K562 (cell line): ENCODE data around the gene DDAH2. TPM values are rescaled to one million over a fixed set of nuclear protein-coding genes. Genes with fewer than 3 reads are reported as not detected.
A peak's percentile ranks its signal among the peaks of the same experiment; 100 is the strongest.

Experiments
- BRD9 ChIP-seq: fragments of 450-650 bp; IDR thresholded peaks from 2 replicates; pipeline ENCODE4 v1.6.1; 2018; ENCODE audit warnings: low read depth; ENCODE audit not compliant: partially characterized antibody
- CHD1 ChIP-seq: fragments of 200-600 bp; sonication (generic); IDR thresholded peaks from one replicate; pipeline ENCODE4 v1.6.1; 2012; ENCODE audit warnings: mild to moderate bottlenecking, moderate library complexity, low read length, inconsistent platforms
- FOXJ2 ChIP-seq: fragments of 200-800 bp; sonication (Bioruptor generic); IDR thresholded peaks from 2 replicates; pipeline ENCODE4 v1.6.1; 2016; ENCODE audit warnings: missing genetic modification characterization, missing compliant biosample characterization
- FOXM1 ChIP-seq, 2 experiments: fragments of 450-650 bp in 1 of 2; sonication (generic) in 1 of 2; formaldehyde crosslinking in 1 of 2; IDR thresholded peaks; 2 replicates each; pipeline versions ENCODE4 v1.6.1 to v1.9.0; 2017 to 2022; ENCODE audit warnings: low read depth in 2 of 2, mild to moderate bottlenecking in 2 of 2, missing genetic modification reagents in 1 of 2, moderate library complexity in 1 of 2
- HNRNPUL1 ChIP-seq: fragments of 200-400 bp; formaldehyde crosslinking; IDR thresholded peaks from 2 replicates; pipeline ENCODE4 v1.6.1; 2017; ENCODE audit warnings: low read length
- KDM5B ChIP-seq: fragments of 200-600 bp; sonication (generic); IDR thresholded peaks from 2 replicates; pipeline ENCODE4 v1.6.1; 2012; ENCODE audit warnings: low read depth, mild to moderate bottlenecking, moderate library complexity, low read length, control low read depth, inconsistent platforms; ENCODE audit not compliant: insufficient replicate concordance
- MAFF ChIP-seq: IDR thresholded peaks from 2 replicates; pipeline ENCODE4 v1.6.1; 2012; ENCODE audit warnings: low read length, improper control_type of control experiment
- RBM34 ChIP-seq: fragments of 200-400 bp; formaldehyde crosslinking; IDR thresholded peaks from 2 replicates; pipeline ENCODE4 v1.6.1; 2018; ENCODE audit warnings: low read length, borderline replicate concordance; ENCODE audit not compliant: insufficient read depth
- RERE ChIP-seq: sonication (generic); formaldehyde crosslinking; IDR thresholded peaks from 2 replicates; pipeline ENCODE4 v1.8.0; 2023; ENCODE audit warnings: missing genetic modification reagents, mild to moderate bottlenecking, borderline replicate concordance
- SIRT6 ChIP-seq: IDR thresholded peaks from one replicate; pipeline ENCODE4 v1.6.1; 2012; ENCODE audit warnings: low read depth, mild to moderate bottlenecking, control low read depth, inconsistent platforms, low read length, moderate library complexity
- SMAD2 ChIP-seq: fragments of 150-350 bp; IDR thresholded peaks from 2 replicates; pipeline ENCODE4 v1.6.1; 2014; ENCODE audit warnings: low read depth, mild to moderate bottlenecking, low read length
- SMAD3 ChIP-seq: fragments of 450-650 bp; formaldehyde crosslinking; conservative IDR thresholded peaks from 2 replicates; pipeline ENCODE4 v1.4.0; 2020; ENCODE audit warnings: mild to moderate bottlenecking
- SRF ChIP-seq, 2 experiments: fragments of 250-450, 450-650 bp in 1 of 2; sonication (Bioruptor Pico) in 1 of 2; sonication (generic) in 1 of 2; formaldehyde crosslinking; IDR thresholded peaks; 2 replicates each; pipeline versions ENCODE4 v1.5.0 to v1.5.1; 2020 to 2022; ENCODE audit warnings: mild to moderate bottlenecking in 1 of 2, missing genetic modification reagents in 1 of 2
- THRAP3 ChIP-seq: fragments of 450-650 bp; IDR thresholded peaks from 2 replicates; pipeline ENCODE4 v1.6.1; 2016; ENCODE audit warnings: mild to moderate bottlenecking, inconsistent platforms, borderline replicate concordance
- ZBTB17 ChIP-seq: fragments of 450-650 bp; formaldehyde crosslinking; IDR thresholded peaks from 2 replicates; pipeline ENCODE4 v1.4.0; 2020; ENCODE audit warnings: mild to moderate bottlenecking
- ZNF12 ChIP-seq: sonication (generic); formaldehyde crosslinking; IDR thresholded peaks from 2 replicates; pipeline ENCODE4 v1.4.0; 2020; ENCODE audit warnings: mild to moderate bottlenecking, missing genetic modification reagents
- ZNF274 ChIP-seq: IDR thresholded peaks from 2 replicates; pipeline ENCODE4 v1.6.1; 2011; ENCODE audit warnings: low read depth, mild to moderate bottlenecking, low read length, moderate library complexity, borderline replicate concordance
- ZNF354B ChIP-seq: fragments of 250-450 bp; sonication (Bioruptor Pico); IDR thresholded peaks from 2 replicates; pipeline ENCODE4 v1.4.0; 2020
- polyA plus RNA-seq, 8 experiments: library from polyadenylated mRNA; depleted of rRNA in 4 of 8; stranded (reverse) in 5 of 8; unstranded in 3 of 8; fragments of >200 nt; fragmentation: Nextera tagmentation in 2 of 8; fragmentation: Illumina TruSeq in 1 of 8; extraction: Ambion mirVana in 2 of 8; extraction: Trizol in 1 of 8; gene quantifications; 2 replicates each; pipeline versions ENCODE4 v1.2.1 to v1.2.3, GENCODE V29; 2011 to 2014; ENCODE audit warnings: inconsistent platforms in 1 of 8, missing spikeins in 1 of 8
- total RNA-seq, 7 experiments: library from RNA; depleted of rRNA in 6 of 7; stranded (reverse); fragments of >200 nt in 6 of 7; fragmentation: Illumina TruSeq in 2 of 7; extraction: Trizol in 2 of 7; gene quantifications; 2 replicates each; pipeline versions ENCODE4 v1.2.1 to v1.2.3, GENCODE V29; 2011 to 2021; ENCODE audit warnings: low replicate concordance in 1 of 7
- TF ChIP-seq, protein P1 (sequence below): IDR thresholded peaks from 2 replicates; pipeline ENCODE4 v1.6.1; 2016; ENCODE audit warnings: missing genetic modification characterization, missing compliant biosample characterization
- TF ChIP-seq, protein P2 (sequence below): sonication (generic); formaldehyde crosslinking; IDR thresholded peaks from 2 replicates; pipeline ENCODE4 v1.8.1; 2022; ENCODE audit warnings: missing genetic modification reagents

Gene DDAH2
- total and polyA plus RNA-seq, 9 of the 15 experiments (the other 6 are each of a cell fraction or from before 2014, with no cell fraction given) = 1.8 to 45.4 (median 21.4) TPM

- TF ChIP-seq ZNF274 (no peak), FOXM1 (IDR thresholded peaks at IDR 0.05; ENCODE audit: low read depth) (no peak), FOXM1 (CRISPR knock-in tag; IDR thresholded peaks at IDR 0.05; ENCODE audit: low read depth) (no peak), RBM34 (no peak), ZNF354B (CRISPR knock-in tag) (no peak), CHD1 (no peak), SMAD2 (no peak), RERE (CRISPR knock-in tag) (0 out of 2 replicates have a peak, but pooled peaks have one; percentile 81), FOXJ2 (tag) (no peak), KDM5B (no peak), MAFF (no peak), SMAD3 (CRISPR knock-in tag) (no peak), SIRT6 (no peak), ZNF12 (no peak), ZBTB17 (CRISPR knock-in tag) (no peak), HNRNPUL1 (no peak), BRD9 (no peak), THRAP3 (no peak), SRF (CRISPR knock-in tag; IDR thresholded peaks at IDR 0.05) (no peak)
- TF ChIP-seq, protein P1, sequence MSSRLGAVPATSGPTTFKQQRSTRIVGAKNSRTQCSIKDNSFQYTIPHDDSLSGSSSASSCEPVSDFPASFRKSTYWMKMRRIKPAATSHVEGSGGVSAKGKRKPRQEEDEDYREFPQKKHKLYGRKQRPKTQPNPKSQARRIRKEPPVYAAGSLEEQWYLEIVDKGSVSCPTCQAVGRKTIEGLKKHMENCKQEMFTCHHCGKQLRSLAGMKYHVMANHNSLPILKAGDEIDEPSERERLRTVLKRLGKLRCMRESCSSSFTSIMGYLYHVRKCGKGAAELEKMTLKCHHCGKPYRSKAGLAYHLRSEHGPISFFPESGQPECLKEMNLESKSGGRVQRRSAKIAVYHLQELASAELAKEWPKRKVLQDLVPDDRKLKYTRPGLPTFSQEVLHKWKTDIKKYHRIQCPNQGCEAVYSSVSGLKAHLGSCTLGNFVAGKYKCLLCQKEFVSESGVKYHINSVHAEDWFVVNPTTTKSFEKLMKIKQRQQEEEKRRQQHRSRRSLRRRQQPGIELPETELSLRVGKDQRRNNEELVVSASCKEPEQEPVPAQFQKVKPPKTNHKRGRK = no peak
- TF ChIP-seq, protein P2, sequence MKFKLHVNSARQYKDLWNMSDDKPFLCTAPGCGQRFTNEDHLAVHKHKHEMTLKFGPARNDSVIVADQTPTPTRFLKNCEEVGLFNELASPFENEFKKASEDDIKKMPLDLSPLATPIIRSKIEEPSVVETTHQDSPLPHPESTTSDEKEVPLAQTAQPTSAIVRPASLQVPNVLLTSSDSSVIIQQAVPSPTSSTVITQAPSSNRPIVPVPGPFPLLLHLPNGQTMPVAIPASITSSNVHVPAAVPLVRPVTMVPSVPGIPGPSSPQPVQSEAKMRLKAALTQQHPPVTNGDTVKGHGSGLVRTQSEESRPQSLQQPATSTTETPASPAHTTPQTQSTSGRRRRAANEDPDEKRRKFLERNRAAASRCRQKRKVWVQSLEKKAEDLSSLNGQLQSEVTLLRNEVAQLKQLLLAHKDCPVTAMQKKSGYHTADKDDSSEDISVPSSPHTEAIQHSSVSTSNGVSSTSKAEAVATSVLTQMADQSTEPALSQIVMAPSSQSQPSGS (CRISPR knock-in tag) = no peak
Measured at GRCh38 chr6:31689249-31690110, 39.6 kb downstream of the DDAH2 start (continued).
